Fibroblast of skin of back (primary cell): Measurements from ENCODE around the gene NRG2.
A peak's percentile ranks its signal among the peaks of the same experiment; 100 is the strongest.

Experiments used
- DNase-seq: peaks from one replicate; pipeline ENCODE4 v3.0.0-alpha.2; 2013

NRG2 gene

GRCh38 chr5:139809331-139809810, 233.7 kb downstream of the NRG2 start:
- no peak for DNase-seq

DNA sequence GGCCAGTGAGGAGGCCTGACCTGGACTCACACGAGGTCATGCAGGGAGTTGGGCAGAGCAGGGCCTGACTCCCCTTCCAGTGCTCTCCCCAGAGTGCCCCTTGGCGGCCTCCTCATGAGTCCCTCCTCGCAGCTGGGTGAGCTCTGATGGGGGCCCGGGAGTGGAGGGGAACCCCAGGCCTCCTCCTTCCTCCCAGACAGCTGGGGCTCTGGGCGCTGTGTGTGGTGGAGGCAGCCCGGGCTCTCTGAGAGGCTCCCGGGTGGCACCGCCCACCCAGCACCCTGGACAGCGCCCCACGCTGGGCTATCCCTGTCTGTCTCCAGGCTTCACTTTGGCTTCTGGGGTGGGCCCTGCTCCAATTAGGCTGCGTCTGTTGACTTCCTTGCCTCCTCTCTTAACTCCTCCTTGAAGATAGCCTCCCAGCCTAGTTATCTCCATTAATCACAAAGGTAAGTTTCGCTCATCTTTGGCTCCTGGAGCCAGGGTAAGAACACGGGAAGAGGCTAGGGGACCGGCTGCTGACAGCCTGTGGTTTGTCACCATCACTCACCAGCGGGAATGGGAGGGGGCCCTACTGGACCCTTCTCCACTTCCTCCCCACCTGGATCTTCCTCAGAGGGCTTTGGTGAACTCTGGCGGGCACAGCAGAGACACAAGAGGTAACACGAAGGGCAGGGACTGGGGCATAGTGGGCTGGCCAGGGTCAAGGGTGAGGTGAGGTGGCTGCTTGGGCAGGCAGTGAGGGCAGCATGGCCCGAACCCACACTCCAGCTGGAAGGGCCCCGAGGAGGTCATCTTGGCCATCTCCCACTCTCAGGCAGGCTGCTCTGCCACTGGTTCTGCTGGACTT, 234.4 kb downstream of the NRG2 start:
- DNase-seq = peak; percentile 47

DNA sequence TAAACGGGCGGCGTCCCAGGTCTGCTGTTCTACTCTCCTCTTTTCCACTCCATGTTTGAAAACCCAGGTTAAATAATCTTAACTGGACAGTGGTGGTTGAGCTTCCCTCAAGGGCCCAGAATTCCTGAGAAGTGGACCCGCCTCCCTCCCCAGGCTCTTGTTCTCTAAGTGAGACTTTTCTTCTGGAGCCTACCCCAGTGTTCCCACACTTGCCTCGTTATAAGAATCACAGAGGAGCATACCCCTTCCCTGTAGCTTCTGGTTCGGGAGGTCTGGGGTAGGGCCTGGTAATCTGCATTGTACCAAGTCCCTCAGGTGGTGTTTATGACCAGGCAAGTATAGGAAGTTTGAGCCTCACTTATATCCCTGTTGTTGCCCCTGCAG, 235.5 kb downstream of the NRG2 start:
- no peak for DNase-seq

DNA sequence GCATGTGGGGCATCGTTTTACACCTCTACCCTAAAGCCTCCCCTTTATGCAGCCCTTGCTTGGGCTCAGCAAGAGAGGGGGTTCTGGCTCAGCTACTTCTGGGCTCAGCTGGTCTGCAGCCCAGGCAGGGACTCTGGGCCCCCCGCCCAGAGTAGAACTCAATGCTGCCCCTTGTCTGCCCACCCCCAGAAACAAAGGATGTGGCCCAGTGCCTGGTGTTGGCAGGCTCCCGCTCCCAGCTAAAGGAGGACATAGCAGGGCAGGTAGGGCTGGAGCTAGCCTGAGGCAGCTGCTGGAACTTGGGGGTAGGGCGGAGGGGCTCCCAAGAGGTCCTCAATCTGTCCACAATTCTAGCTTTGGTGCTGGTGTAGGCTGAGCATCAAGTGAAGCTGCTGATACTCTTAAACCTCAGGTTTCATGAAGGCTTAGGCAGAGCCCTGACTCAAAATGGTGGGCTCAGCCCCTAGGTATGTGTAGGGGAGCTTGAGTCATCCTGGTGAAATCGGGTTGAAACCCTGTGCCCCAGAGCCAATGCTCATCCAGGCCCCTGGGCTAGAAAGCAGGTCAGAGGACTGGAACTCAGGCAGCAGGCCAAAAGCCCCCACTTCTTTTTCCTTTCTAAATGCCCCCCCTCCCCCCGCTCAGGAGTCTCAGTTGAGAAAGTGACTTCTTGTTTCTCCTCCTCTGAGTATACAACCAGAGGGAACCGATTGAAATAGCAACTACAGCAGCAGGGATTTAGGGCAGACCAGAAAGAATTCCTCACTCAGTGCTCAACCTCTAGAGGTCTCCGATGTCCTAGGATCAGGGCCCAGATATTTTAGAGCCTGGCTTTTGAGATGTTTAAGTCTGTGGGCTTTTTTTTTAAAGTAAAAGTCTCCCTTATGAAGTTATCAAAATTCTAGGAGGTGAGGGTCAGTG, 236.1 kb downstream of the NRG2 start:
- DNase-seq = no peak

DNA sequence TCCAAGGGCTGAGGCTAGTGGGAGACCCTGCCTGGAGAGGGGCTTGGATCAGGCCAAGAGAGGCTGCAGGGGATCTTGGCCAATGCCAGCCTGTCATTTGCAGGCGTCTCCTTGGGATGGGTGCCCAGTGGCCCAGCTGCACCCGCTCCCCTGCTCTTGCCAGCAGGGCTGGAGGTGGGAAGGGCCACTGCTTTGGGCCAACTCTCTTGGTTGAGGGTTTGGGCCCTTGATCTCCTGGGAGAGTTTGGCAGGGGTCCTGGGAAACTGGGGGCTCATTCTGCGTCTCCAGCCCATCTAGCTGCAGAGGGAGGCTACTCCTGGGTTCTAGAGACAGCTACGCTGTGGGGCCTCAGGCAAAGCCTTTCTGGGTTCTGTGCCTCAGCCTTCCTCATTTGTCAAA, 237.0 kb downstream of the NRG2 start:
- no peak for DNase-seq

- DNase-seq = no peak
Measured at GRCh38 chr5:139805545-139805944, 237.6 kb downstream of the NRG2 start.

GRCh38 chr5:139804800-139805397, 238.2 kb downstream of the NRG2 start:
- no peak for DNase-seq

DNA sequence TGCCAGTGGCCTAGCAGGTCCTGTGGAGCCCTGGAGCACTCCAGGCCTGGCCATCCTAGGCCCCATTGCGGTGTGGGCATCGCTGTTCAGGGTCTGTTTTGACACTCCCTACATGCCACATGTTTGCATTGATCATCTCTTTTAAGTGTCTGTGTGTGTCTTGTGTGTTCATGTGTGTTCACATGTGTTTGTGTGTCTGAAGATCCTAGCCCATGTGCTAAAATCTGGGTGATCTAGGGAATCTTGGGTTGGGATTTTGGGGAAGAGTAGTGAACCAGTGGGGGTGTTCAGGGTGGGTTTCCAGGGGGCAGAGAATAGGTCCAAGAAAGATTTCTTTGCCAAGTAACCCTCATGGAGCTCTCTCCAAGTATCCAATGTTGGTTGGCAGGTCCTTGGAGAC, 239.1 kb downstream of the NRG2 start:
- DNase-seq = no peak

GRCh38 chr5:139799359-139799758, 243.7 kb downstream of the NRG2 start:
- DNase-seq = no peak

GRCh38 chr5:139798883-139799282, 244.2 kb downstream of the NRG2 start:
- DNase-seq = no peak

DNA sequence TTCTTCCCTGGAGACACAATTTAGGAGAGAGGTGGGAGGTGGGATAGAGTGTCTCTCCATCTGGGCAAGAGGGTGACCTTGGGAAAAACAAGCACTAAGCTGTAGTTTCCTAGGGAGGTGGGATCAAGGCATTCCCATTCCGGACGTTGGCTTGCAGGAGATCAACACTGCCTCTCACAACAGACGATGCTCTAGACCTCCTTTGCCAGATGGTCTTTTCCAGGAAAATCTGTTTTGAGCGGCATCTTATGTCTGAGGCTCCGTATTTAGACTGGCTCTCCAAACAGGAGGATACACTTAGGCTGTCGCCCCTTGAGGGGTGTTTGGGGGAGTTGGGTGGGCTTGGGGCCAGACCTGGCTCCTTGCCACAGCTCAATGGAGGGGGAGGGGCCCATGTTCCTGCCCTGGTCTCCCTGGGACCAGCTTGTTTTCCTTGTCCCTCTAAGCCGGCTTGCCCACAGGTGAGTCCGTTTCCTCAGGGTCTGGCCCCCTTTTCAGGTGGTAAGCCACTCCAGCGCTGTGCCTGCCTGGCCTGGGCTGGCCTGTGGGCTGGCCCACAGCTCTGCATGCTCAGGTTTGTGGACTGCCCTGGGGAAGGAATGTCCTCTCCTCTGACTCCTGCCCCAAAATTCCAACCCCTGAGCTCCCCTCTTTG, 245.1 kb downstream of the NRG2 start:
- DNase-seq = no peak

- DNase-seq = no peak
Measured at GRCh38 chr5:139797335-139797734, 245.8 kb downstream of the NRG2 start.
